Measurements from ENCODE around the gene SMIM36. TPM values are rescaled to one million over a fixed set of nuclear protein-coding genes. Genes with fewer than 3 reads are reported as not detected.

The SMIM36 gene
- total and polyA plus RNA-seq, 2 experiments from 2014 or later = not detected

- H3K36me3 Mint-ChIP-seq (ENCODE audit: low read depth) = peaks cover 34% of the 10 kb centered on the region
- Histone ChIP-seq H3K9me2 (ENCODE audit: insufficient read depth) (no peaks in the 10 kb centered on the region), H3K79me2 (replicated peaks; ENCODE audit: insufficient read depth) (peaks cover 71% of the 10 kb centered on the region), H3K27ac (ENCODE audit: low read depth) (no peak overlapping the region), H3K4me1 (ENCODE audit: insufficient read depth) (peaks cover 8% of the 10 kb centered on the region), H3K27me3 (ENCODE audit: insufficient read depth) (no peaks in the 10 kb centered on the region), H3K4me2 (no peak overlapping the region), H3K4me3 (no peak overlapping the region), H4K20me1 (replicated peaks; ENCODE audit: insufficient read depth) (peaks cover 15% of the 10 kb centered on the region), H2AFZ (no peak overlapping the region), H3K36me3 (ENCODE audit: insufficient read depth) (no peaks in the 10 kb centered on the region), H3F3A (replicated peaks; ENCODE audit: low read depth) (no peaks in the 10 kb centered on the region)
- ATAC-seq (no peak), DNase-seq (ENCODE audit: low spot score) (no peak)
- no peak overlapping the region for H3K27ac Mint-ChIP-seq
- no peak for TF ChIP-seq CREB1 (CRISPR knock-in tag; IDR thresholded peaks at IDR 0.05; ENCODE audit: low read depth)
- TF ChIP-seq REST (IDR thresholded peaks at IDR 0.05; ENCODE audit: unreplicated experiment) = no peak
- no peak for TF ChIP-seq STAT1 (IDR thresholded peaks at IDR 0.05; ENCODE audit: unreplicated experiment)
- no peak for TF ChIP-seq ZNF331 (CRISPR knock-in tag; IDR thresholded peaks at IDR 0.05; ENCODE audit: low read depth)
- no peak for TF ChIP-seq JUNB (IDR thresholded peaks at IDR 0.05; ENCODE audit: unreplicated experiment)
- no peak for TF ChIP-seq ZNF114 (CRISPR knock-in tag; IDR thresholded peaks at IDR 0.05)
- no peak for TF ChIP-seq NANOG (IDR thresholded peaks at IDR 0.05; ENCODE audit: borderline replicate concordance)
- TF ChIP-seq EZH2phosphoT487 (IDR thresholded peaks at IDR 0.05; ENCODE audit: unreplicated experiment) = no peak
- TF ChIP-seq, protein P1, sequence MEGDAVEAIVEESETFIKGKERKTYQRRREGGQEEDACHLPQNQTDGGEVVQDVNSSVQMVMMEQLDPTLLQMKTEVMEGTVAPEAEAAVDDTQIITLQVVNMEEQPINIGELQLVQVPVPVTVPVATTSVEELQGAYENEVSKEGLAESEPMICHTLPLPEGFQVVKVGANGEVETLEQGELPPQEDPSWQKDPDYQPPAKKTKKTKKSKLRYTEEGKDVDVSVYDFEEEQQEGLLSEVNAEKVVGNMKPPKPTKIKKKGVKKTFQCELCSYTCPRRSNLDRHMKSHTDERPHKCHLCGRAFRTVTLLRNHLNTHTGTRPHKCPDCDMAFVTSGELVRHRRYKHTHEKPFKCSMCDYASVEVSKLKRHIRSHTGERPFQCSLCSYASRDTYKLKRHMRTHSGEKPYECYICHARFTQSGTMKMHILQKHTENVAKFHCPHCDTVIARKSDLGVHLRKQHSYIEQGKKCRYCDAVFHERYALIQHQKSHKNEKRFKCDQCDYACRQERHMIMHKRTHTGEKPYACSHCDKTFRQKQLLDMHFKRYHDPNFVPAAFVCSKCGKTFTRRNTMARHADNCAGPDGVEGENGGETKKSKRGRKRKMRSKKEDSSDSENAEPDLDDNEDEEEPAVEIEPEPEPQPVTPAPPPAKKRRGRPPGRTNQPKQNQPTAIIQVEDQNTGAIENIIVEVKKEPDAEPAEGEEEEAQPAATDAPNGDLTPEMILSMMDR (conservative IDR thresholded peaks at IDR 0.05; ENCODE audit: low read depth in 2 of 2) = no peak
- TF ChIP-seq EZH2 (IDR thresholded peaks at IDR 0.05; ENCODE audit: low read depth, unreplicated experiment) = no peak
- TF ChIP-seq, protein P2, sequence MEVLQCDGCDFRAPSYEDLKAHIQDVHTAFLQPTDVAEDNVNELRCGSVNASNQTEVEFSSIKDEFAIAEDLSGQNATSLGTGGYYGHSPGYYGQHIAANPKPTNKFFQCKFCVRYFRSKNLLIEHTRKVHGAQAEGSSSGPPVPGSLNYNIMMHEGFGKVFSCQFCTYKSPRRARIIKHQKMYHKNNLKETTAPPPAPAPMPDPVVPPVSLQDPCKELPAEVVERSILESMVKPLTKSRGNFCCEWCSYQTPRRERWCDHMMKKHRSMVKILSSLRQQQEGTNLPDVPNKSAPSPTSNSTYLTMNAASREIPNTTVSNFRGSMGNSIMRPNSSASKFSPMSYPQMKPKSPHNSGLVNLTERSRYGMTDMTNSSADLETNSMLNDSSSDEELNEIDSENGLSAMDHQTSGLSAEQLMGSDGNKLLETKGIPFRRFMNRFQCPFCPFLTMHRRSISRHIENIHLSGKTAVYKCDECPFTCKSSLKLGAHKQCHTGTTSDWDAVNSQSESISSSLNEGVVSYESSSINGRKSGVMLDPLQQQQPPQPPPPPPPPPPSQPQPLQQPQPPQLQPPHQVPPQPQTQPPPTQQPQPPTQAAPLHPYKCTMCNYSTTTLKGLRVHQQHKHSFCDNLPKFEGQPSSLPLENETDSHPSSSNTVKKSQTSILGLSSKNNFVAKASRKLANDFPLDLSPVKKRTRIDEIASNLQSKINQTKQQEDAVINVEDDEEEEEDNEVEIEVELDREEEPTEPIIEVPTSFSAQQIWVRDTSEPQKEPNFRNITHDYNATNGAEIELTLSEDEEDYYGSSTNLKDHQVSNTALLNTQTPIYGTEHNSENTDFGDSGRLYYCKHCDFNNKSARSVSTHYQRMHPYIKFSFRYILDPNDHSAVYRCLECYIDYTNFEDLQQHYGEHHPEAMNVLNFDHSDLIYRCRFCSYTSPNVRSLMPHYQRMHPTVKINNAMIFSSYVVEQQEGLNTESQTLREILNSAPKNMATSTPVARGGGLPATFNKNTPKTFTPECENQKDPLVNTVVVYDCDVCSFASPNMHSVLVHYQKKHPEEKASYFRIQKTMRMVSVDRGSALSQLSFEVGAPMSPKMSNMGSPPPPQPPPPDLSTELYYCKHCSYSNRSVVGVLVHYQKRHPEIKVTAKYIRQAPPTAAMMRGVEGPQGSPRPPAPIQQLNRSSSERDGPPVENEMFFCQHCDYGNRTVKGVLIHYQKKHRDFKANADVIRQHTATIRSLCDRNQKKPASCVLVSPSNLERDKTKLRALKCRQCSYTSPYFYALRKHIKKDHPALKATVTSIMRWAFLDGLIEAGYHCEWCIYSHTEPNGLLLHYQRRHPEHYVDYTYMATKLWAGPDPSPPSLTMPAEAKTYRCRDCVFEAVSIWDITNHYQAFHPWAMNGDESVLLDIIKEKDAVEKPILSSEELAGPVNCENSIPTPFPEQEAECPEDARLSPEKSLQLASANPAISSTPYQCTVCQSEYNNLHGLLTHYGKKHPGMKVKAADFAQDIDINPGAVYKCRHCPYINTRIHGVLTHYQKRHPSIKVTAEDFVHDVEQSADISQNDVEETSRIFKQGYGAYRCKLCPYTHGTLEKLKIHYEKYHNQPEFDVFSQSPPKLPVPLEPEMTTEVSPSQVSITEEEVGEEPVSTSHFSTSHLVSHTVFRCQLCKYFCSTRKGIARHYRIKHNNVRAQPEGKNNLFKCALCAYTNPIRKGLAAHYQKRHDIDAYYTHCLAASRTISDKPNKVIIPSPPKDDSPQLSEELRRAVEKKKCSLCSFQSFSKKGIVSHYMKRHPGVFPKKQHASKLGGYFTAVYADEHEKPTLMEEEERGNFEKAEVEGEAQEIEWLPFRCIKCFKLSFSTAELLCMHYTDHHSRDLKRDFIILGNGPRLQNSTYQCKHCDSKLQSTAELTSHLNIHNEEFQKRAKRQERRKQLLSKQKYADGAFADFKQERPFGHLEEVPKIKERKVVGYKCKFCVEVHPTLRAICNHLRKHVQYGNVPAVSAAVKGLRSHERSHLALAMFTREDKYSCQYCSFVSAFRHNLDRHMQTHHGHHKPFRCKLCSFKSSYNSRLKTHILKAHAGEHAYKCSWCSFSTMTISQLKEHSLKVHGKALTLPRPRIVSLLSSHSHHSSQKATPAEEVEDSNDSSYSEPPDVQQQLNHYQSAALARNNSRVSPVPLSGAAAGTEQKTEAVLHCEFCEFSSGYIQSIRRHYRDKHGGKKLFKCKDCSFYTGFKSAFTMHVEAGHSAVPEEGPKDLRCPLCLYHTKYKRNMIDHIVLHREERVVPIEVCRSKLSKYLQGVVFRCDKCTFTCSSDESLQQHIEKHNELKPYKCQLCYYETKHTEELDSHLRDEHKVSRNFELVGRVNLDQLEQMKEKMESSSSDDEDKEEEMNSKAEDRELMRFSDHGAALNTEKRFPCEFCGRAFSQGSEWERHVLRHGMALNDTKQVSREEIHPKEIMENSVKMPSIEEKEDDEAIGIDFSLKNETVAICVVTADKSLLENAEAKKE (CRISPR knock-in tag; IDR thresholded peaks at IDR 0.05) = no peak
- no peak for TF ChIP-seq POLR2AphosphoS5 (IDR thresholded peaks at IDR 0.05; ENCODE audit: low read depth)
- TF ChIP-seq, protein P3, sequence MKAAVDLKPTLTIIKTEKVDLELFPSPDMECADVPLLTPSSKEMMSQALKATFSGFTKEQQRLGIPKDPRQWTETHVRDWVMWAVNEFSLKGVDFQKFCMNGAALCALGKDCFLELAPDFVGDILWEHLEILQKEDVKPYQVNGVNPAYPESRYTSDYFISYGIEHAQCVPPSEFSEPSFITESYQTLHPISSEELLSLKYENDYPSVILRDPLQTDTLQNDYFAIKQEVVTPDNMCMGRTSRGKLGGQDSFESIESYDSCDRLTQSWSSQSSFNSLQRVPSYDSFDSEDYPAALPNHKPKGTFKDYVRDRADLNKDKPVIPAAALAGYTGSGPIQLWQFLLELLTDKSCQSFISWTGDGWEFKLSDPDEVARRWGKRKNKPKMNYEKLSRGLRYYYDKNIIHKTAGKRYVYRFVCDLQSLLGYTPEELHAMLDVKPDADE (IDR thresholded peaks at IDR 0.05) = no peak
- no peaks in the 10 kb centered on the region for H3K9me3 Mint-ChIP-seq
- H3K4me3 Mint-ChIP-seq = no peak overlapping the region
- peaks cover 2% of the 10 kb centered on the region for H3K27me3 Mint-ChIP-seq (ENCODE audit: insufficient read depth, low read depth, poor library complexity)
- peaks cover 18% of the 10 kb centered on the region for H3K4me1 Mint-ChIP-seq
These were observed 94.7 kb downstream of the SMIM36 start for GRCh38 chr17:55416470-55417052.
